H9 (cell line): ENCODE data around the gene CMAS. TPM values are rescaled to one million over a fixed set of nuclear protein-coding genes. Genes with fewer than 3 reads are reported as not detected.

Experiments used
- DNase-seq: peaks from one replicate; pipeline ENCODE4 v3.0.0-alpha.2; 2017
- H2AFZ ChIP-seq: one replicate; pipeline ENCODE4 v1.6.1; 2013; ENCODE audit warnings: mild to moderate bottlenecking, low read length, control low read depth, moderate library complexity
- H2AK5ac ChIP-seq: 2 replicates; pipeline ENCODE4 v1.6.1; 2013; ENCODE audit warnings: low read length, control low read depth, mixed read lengths; ENCODE audit not compliant: insufficient read length
- H2BK120ac ChIP-seq: one replicate; pipeline ENCODE4 v1.6.1; 2013; ENCODE audit warnings: low read depth, mild to moderate bottlenecking, low read length, control low read depth, inconsistent platforms; ENCODE audit not compliant: poor library complexity, severe bottlenecking
- H2BK12ac ChIP-seq: 2 replicates; pipeline ENCODE4 v1.6.1; 2013; ENCODE audit warnings: low read length, control low read depth, mixed read lengths, low read depth; ENCODE audit not compliant: insufficient read length
- H2BK15ac ChIP-seq: 2 replicates; pipeline ENCODE4 v1.6.1; 2013; ENCODE audit warnings: low read depth, low read length, control low read depth
- H2BK20ac ChIP-seq: one replicate; pipeline ENCODE4 v1.6.1; 2013; ENCODE audit warnings: low read depth, mild to moderate bottlenecking, low read length, control low read depth, inconsistent platforms; ENCODE audit not compliant: poor library complexity, severe bottlenecking
- H2BK5ac ChIP-seq: 2 replicates; pipeline ENCODE4 v1.6.1; 2013; ENCODE audit warnings: low read length, control low read depth, mixed read lengths; ENCODE audit not compliant: insufficient read length
- H3K14ac ChIP-seq: 2 replicates; pipeline ENCODE4 v1.6.1; 2013; ENCODE audit warnings: low read length, control low read depth; ENCODE audit not compliant: insufficient read depth
- H3K18ac ChIP-seq: 2 replicates; pipeline ENCODE4 v1.6.1; 2013; ENCODE audit warnings: low read depth, mild to moderate bottlenecking, mixed read lengths, low read length, control low read depth; ENCODE audit not compliant: insufficient read length
- H3K23ac ChIP-seq: 2 replicates; pipeline ENCODE4 v1.6.1; 2013; ENCODE audit warnings: low read length, control low read depth, mixed read lengths, low read depth; ENCODE audit not compliant: insufficient read length
- H3K23me2 ChIP-seq: 2 replicates; pipeline ENCODE4 v1.6.1; 2013; ENCODE audit warnings: low read depth, mild to moderate bottlenecking, mixed read lengths, low read length, control low read depth; ENCODE audit not compliant: insufficient read length, poor library complexity, severe bottlenecking
- H3K27ac ChIP-seq: 2 replicates; pipeline ENCODE4 v1.5.1; 2013; ENCODE audit warnings: low read length, control low read depth, mixed read lengths, low read depth; ENCODE audit not compliant: insufficient read length
- H3K27me3 ChIP-seq: 2 replicates; pipeline ENCODE4 v1.6.1; 2013; ENCODE audit warnings: low read length, control low read depth, inconsistent platforms; ENCODE audit not compliant: insufficient read depth
- H3K4ac ChIP-seq: 2 replicates; pipeline ENCODE4 v1.6.1; 2013; ENCODE audit warnings: low read depth, mild to moderate bottlenecking, control low read depth, inconsistent platforms, low read length, moderate library complexity
- H3K4me1 ChIP-seq: 2 replicates; pipeline ENCODE4 v1.6.1; 2013; ENCODE audit warnings: low read length, control low read depth, inconsistent platforms; ENCODE audit not compliant: insufficient read depth
- H3K4me2 ChIP-seq: 2 replicates; pipeline ENCODE4 v1.6.1; 2013; ENCODE audit warnings: low read length, control low read depth, mixed read lengths; ENCODE audit not compliant: insufficient read length, insufficient read depth
- H3K56ac ChIP-seq: 2 replicates; pipeline ENCODE4 v1.6.1; 2013; ENCODE audit warnings: low read depth, mild to moderate bottlenecking, mixed read lengths, low read length, control low read depth; ENCODE audit not compliant: insufficient read length
- H3K79me1 ChIP-seq: 2 replicates; pipeline ENCODE4 v1.6.1; 2013; ENCODE audit warnings: low read depth, mild to moderate bottlenecking, moderate library complexity, low read length, control low read depth, inconsistent platforms; ENCODE audit not compliant: insufficient read depth, poor library complexity, severe bottlenecking
- H3K79me2 ChIP-seq: 2 replicates; pipeline ENCODE4 v1.6.1; 2013; ENCODE audit warnings: low read length, control low read depth, inconsistent platforms; ENCODE audit not compliant: insufficient read depth
- H3K9ac ChIP-seq: 2 replicates; pipeline ENCODE4 v1.6.1; 2013; ENCODE audit warnings: low read length, control low read depth, mixed read lengths; ENCODE audit not compliant: insufficient read length; ENCODE audit errors: extremely low read depth
- H3K9me3 ChIP-seq: one replicate; pipeline ENCODE4 v1.6.1; 2013; ENCODE audit warnings: low read depth, low read length, inconsistent platforms; ENCODE audit not compliant: control insufficient read depth
- H3T11ph ChIP-seq: one replicate; pipeline ENCODE4 v1.6.1; 2013; ENCODE audit warnings: mild to moderate bottlenecking, low read length, control low read depth, inconsistent platforms
- H4K20me1 ChIP-seq: one replicate; pipeline ENCODE4 v1.6.1; 2013; ENCODE audit not compliant: control insufficient read depth, insufficient read length, insufficient read depth
- H4K5ac ChIP-seq: 2 replicates; pipeline ENCODE4 v1.6.1; 2013; ENCODE audit warnings: low read depth, mild to moderate bottlenecking, mixed read lengths, low read length, control low read depth; ENCODE audit not compliant: insufficient read length
- H4K8ac ChIP-seq: replicated peaks from 2 replicates; pipeline ENCODE4 v1.6.1; 2013; ENCODE audit warnings: low read length, control low read depth, mixed read lengths, low read depth; ENCODE audit not compliant: insufficient read length
- H4K91ac ChIP-seq: 2 replicates; pipeline ENCODE4 v1.6.1; 2013; ENCODE audit warnings: low read depth, mild to moderate bottlenecking, moderate library complexity, mixed read lengths, low read length, control low read depth; ENCODE audit not compliant: insufficient read length
- H3K27ac Mint-ChIP-seq, 3 experiments: 2 replicates in 2 of 3; 3 replicates in 1 of 3; pipeline ENCODE4 v1.8.0; 2020 to 2021; ENCODE audit warnings: mixed read lengths in 3 of 3, mild to moderate bottlenecking in 1 of 3, moderate library complexity in 1 of 3
- H3K27me3 Mint-ChIP-seq: 2 replicates; pipeline ENCODE4 v1.8.0; 2021; ENCODE audit warnings: low read depth, mild to moderate bottlenecking, moderate library complexity, mixed read lengths
- H3K36me3 Mint-ChIP-seq, 3 experiments: 2 replicates in 2 of 3; 3 replicates in 1 of 3; pipeline ENCODE4 v1.8.0; 2020 to 2021; ENCODE audit warnings: low read depth in 3 of 3, mixed read lengths in 3 of 3; ENCODE audit not compliant: insufficient read depth in 1 of 3
- H3K4me1 Mint-ChIP-seq, 2 experiments: 2 replicates each; pipeline ENCODE4 v1.8.0; 2020; ENCODE audit warnings: mixed read lengths in 2 of 2
- H3K4me3 Mint-ChIP-seq, 2 experiments: 2 replicates in 1 of 2; 3 replicates in 1 of 2; pipeline ENCODE4 v1.8.0; 2020 to 2021; ENCODE audit warnings: mild to moderate bottlenecking in 2 of 2, mixed read lengths in 2 of 2, moderate library complexity in 1 of 2
- H3K9me3 Mint-ChIP-seq, 2 experiments: 2 replicates in 1 of 2; 3 replicates in 1 of 2; pipeline ENCODE4 v1.8.0; 2020; ENCODE audit warnings: mild to moderate bottlenecking in 2 of 2, mixed read lengths in 2 of 2, moderate library complexity in 1 of 2
- WGBS: extraction: QIAGEN DNeasy Blood & Tissue Kit; methylation state at CpG from one replicate; pipeline ENCODE4 v1.1.7; 2013; ENCODE audit warnings: missing lambda C conversion rate, low lambda C conversion rate, mixed read lengths; ENCODE audit not compliant: insufficient read length; ENCODE audit errors: extremely low coverage; 5-methylcytosine and 5-hydroxymethylcytosine counted together
- total RNA-seq: library from RNA; stranded (reverse); gene quantifications from 2 replicates; pipeline ENCODE4 v1.2.1, GENCODE V29; 2021
- TF ChIP-seq, protein P1 (sequence below): fragments of 200-600 bp; sonication (generic); conservative IDR thresholded peaks from 3 replicates; pipeline ENCODE4 v1.8.0; 2021; ENCODE audit warnings: antibody characterized with exemption, mild to moderate bottlenecking

Gene CMAS
- total RNA-seq, 1 experiment from 2014 or later: 47.4 TPM

DNA sequence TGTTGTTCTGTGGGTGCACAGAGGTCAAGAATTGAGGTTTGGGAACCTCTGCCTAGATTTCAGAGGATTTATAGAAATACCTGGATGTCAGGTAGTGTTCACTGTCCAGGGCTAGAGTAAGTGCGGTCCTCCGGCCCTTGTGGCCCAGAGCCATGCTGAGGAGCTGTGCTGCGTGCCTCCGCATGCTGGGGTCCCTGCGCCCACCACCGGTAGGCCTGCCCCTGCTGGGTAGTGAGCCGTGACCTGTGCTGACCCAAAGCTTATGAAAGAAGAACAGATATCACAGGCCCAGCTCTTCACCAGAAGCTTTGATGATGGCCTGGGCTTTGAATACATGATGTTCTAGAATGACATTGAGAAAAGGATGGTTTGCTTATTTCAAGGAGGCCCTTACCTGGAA lies 37.8 kb upstream of the CMAS start:
- TF ChIP-seq, protein P1, sequence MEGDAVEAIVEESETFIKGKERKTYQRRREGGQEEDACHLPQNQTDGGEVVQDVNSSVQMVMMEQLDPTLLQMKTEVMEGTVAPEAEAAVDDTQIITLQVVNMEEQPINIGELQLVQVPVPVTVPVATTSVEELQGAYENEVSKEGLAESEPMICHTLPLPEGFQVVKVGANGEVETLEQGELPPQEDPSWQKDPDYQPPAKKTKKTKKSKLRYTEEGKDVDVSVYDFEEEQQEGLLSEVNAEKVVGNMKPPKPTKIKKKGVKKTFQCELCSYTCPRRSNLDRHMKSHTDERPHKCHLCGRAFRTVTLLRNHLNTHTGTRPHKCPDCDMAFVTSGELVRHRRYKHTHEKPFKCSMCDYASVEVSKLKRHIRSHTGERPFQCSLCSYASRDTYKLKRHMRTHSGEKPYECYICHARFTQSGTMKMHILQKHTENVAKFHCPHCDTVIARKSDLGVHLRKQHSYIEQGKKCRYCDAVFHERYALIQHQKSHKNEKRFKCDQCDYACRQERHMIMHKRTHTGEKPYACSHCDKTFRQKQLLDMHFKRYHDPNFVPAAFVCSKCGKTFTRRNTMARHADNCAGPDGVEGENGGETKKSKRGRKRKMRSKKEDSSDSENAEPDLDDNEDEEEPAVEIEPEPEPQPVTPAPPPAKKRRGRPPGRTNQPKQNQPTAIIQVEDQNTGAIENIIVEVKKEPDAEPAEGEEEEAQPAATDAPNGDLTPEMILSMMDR: no peak
- Histone ChIP-seq H2BK120ac (no peak overlapping the region), H3K4ac (no peak overlapping the region), H2AK5ac (no peak overlapping the region), H3K79me2 (no peaks in the 10 kb centered on the region), H3K27me3 (no peaks in the 10 kb centered on the region), H3K9ac (no peak overlapping the region), H2AFZ (no peak overlapping the region), H3K23ac (no peak overlapping the region), H3K9me3 (no peaks in the 10 kb centered on the region), H3K4me2 (no peak overlapping the region), H2BK12ac (no peak overlapping the region), H4K91ac (no peak overlapping the region), H4K8ac (no peak overlapping the region), H3K4me1 (no peaks in the 10 kb centered on the region), H4K5ac (no peak overlapping the region), H4K20me1 (no peaks in the 10 kb centered on the region), H3K23me2 (no peaks in the 10 kb centered on the region), H2BK20ac (no peak overlapping the region), H3K27ac (no peak overlapping the region), H3T11ph (no peak overlapping the region), H3K56ac (no peak overlapping the region), H2BK15ac (no peak overlapping the region), H3K14ac (no peak overlapping the region), H3K79me1 (no peaks in the 10 kb centered on the region), H3K18ac (no peak overlapping the region), H2BK5ac (no peak overlapping the region)
- no peak for DNase-seq
- H3K4me3 Mint-ChIP-seq: no peak overlapping the region
- H3K9me3 Mint-ChIP-seq: peaks cover 24 to 27% of the 10 kb centered on the region in 2 experiments
- H3K36me3 Mint-ChIP-seq: peaks cover 0 to 5% (median 2%) of the 10 kb centered on the region in 3 experiments; a peak in 5 of 7 replicates
- H3K27me3 Mint-ChIP-seq: no peaks in the 10 kb centered on the region
- no CpG with 5 or more reads among the region's 7 CpGs for WGBS
- H3K4me1 Mint-ChIP-seq: peaks cover 0 to 4% of the 10 kb centered on the region in 2 experiments; a peak in 1 of 4 replicates
- no peak overlapping the region; a peak in 1 of 7 replicates for H3K27ac Mint-ChIP-seq
